Hepatocyte (in vitro differentiated cells): ENCODE results near the gene CXXC1. TPM values are rescaled to one million over a fixed set of nuclear protein-coding genes. Genes with fewer than 3 reads are reported as not detected.

ENCODE experiments used
- DNase-seq: peaks from one replicate; pipeline ENCODE4 v3.0.0-alpha.2; 2016; ENCODE audit warnings: low spot score
- H2AFZ ChIP-seq: fragments of 200-600 bp; sonication (generic); 2 replicates; pipeline ENCODE4 v1.6.0; 2016; ENCODE audit warnings: antibody characterized with exemption, mild to moderate bottlenecking
- H3K27ac ChIP-seq: fragments of 200-600 bp; sonication (generic); 2 replicates; pipeline ENCODE4 v1.5.1; 2016; ENCODE audit warnings: mild to moderate bottlenecking
- H3K27me3 ChIP-seq: fragments of 200-600 bp; sonication (generic); 2 replicates; pipeline ENCODE4 v1.6.1; 2016
- H3K36me3 ChIP-seq: fragments of 200-600 bp; sonication (generic); replicated peaks from 2 replicates; pipeline ENCODE4 v1.5.1; 2016; ENCODE audit warnings: low read depth; ENCODE audit not compliant: insufficient read depth
- H3K4me1 ChIP-seq: fragments of 200-600 bp; sonication (generic); 2 replicates; pipeline ENCODE4 v1.5.1; 2016; ENCODE audit warnings: mild to moderate bottlenecking, moderate library complexity; ENCODE audit not compliant: insufficient read depth
- H3K4me2 ChIP-seq: fragments of 200-600 bp; sonication (generic); 2 replicates; pipeline ENCODE4 v1.6.0; 2016
- H3K4me3 ChIP-seq: fragments of 200-600 bp; sonication (generic); 2 replicates; pipeline ENCODE4 v1.5.1; 2016; ENCODE audit warnings: mild to moderate bottlenecking
- H3K79me2 ChIP-seq: fragments of 200-600 bp; sonication (generic); 2 replicates; pipeline ENCODE4 v1.6.0; 2017; ENCODE audit warnings: mild to moderate bottlenecking
- H3K9me2 ChIP-seq: fragments of 200-600 bp; sonication (generic); replicated peaks from 2 replicates; pipeline ENCODE4 v1.6.0; 2017; ENCODE audit warnings: mild to moderate bottlenecking; ENCODE audit not compliant: insufficient read depth
- H3K9me3 ChIP-seq: fragments of 200-600 bp; sonication (generic); 2 replicates; pipeline ENCODE4 v1.5.1; 2016; ENCODE audit warnings: low read depth, mild to moderate bottlenecking
- H4K20me1 ChIP-seq: fragments of 200-600 bp; sonication (generic); 2 replicates; pipeline ENCODE4 v1.6.0; 2016; ENCODE audit warnings: mild to moderate bottlenecking; ENCODE audit not compliant: insufficient read depth, poor library complexity, severe bottlenecking
- EZH2 ChIP-seq: fragments of 200-600 bp; sonication (generic); IDR thresholded peaks from 2 replicates; pipeline ENCODE4 v1.6.1; 2016; ENCODE audit warnings: antibody characterized with exemption, mild to moderate bottlenecking, borderline replicate concordance
- EZH2phosphoT487 ChIP-seq: fragments of 200-600 bp; sonication (generic); IDR thresholded peaks from one replicate; pipeline ENCODE4 v1.6.1; 2018; ENCODE audit warnings: antibody characterized with exemption, mild to moderate bottlenecking, low read depth, moderate library complexity; ENCODE audit not compliant: unreplicated experiment, severe bottlenecking
- WGBS: methylation state at CpG from one replicate; pipeline ENCODE4 v1.1.6; 2016; ENCODE audit warnings: low lambda C conversion rate; ENCODE audit errors: missing lambda C conversion rate; 5-methylcytosine and 5-hydroxymethylcytosine counted together
- polyA plus RNA-seq: library from polyadenylated mRNA; unstranded; fragments of >200 nt; fragmentation: Nextera tagmentation; extraction: Ambion mirVana; gene quantifications from 2 replicates; pipeline ENCODE4 v1.2.1, GENCODE V29; 2016
- total RNA-seq: library from RNA; depleted of rRNA; stranded (reverse); fragments of >200 nt; gene quantifications from 2 replicates; pipeline ENCODE4 v1.2.3, GENCODE V29; 2014
- TF ChIP-seq, protein P1 (sequence below): fragments of 200-600 bp; sonication (generic); IDR thresholded peaks from 2 replicates; pipeline ENCODE4 v1.5.1; 2016; ENCODE audit warnings: antibody characterized with exemption, mild to moderate bottlenecking; ENCODE audit not compliant: poor library complexity

Gene CXXC1
- total RNA-seq (33.3 and 52.7 TPM in 2 replicates), polyA plus RNA-seq (68.3 and 89.3 TPM in 2 replicates)

DNA sequence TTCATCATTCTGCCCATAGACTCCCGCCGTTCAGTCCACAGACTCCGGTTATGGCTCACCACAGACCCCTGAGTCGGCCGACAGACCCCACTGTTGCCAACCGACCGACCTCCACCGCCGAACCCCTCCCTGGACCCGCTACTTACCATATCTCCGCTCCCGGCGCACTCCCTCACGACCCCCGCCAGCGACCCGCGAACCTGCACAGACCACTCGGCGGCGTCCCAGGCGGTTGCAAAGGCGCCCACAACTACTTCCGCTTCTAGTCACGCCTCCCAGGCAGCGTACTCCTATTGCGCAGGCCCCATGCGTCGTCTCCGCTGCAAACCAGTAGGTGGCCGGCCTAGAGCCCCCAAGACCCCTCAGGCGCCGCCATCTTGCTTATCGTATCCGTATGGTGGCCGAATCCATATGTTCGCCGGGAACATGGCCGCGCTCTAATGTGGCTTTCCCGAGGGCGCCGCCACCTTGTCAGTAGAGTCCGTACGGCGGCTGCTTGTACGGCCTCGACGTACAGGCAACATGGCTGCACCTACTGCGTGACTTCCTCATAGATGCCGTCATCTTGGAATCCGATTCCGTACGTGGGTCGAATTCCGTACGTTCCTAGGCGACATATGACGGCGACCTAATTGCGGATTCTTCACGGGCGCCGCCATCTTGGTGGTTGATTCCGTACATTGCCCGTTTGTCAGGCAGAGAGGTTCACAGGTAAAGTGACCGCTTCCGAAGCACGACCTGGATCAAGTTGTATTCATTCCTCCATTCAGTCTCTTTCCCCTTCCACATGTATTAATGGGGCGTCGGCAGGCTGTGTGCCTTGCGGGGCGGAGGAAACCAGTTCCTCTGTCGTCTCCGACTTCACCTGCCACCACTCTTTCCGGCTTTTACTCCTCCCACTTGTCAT is at the start of gene CXXC1:
Gene CXXC1 (minus strand): TSS at position 252 of the 907 bp plus-strand sequence. CDS start 103 bp downstream, at position 149.
- Histone ChIP-seq H3K4me1 (no peaks in the 10 kb centered on the region), H3K9me2 (no peaks in the 10 kb centered on the region), H3K27ac (peak within 1 kb of the TSS; percentile 72), H3K79me2 (peaks cover 12% of the 10 kb centered on the region), H3K27me3 (no peaks in the 10 kb centered on the region), H3K9me3 (no peaks in the 10 kb centered on the region), H3K36me3 (no peaks in the 10 kb centered on the region), H4K20me1 (no peaks in the 10 kb centered on the region), H3K4me2 (peak within 1 kb of the TSS; percentile 97), H2AFZ (peak within 1 kb of the TSS; percentile 80), H3K4me3 (peak within 1 kb of the TSS; percentile 40)
- TF ChIP-seq, protein P1, sequence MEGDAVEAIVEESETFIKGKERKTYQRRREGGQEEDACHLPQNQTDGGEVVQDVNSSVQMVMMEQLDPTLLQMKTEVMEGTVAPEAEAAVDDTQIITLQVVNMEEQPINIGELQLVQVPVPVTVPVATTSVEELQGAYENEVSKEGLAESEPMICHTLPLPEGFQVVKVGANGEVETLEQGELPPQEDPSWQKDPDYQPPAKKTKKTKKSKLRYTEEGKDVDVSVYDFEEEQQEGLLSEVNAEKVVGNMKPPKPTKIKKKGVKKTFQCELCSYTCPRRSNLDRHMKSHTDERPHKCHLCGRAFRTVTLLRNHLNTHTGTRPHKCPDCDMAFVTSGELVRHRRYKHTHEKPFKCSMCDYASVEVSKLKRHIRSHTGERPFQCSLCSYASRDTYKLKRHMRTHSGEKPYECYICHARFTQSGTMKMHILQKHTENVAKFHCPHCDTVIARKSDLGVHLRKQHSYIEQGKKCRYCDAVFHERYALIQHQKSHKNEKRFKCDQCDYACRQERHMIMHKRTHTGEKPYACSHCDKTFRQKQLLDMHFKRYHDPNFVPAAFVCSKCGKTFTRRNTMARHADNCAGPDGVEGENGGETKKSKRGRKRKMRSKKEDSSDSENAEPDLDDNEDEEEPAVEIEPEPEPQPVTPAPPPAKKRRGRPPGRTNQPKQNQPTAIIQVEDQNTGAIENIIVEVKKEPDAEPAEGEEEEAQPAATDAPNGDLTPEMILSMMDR = peak; percentile 50
- TF ChIP-seq EZH2 = no peak
- no peak for TF ChIP-seq EZH2phosphoT487
- DNase-seq = peak; percentile 100
- under 1% methylated on average over 76 of the region's 76 CpGs for WGBS

DNA sequence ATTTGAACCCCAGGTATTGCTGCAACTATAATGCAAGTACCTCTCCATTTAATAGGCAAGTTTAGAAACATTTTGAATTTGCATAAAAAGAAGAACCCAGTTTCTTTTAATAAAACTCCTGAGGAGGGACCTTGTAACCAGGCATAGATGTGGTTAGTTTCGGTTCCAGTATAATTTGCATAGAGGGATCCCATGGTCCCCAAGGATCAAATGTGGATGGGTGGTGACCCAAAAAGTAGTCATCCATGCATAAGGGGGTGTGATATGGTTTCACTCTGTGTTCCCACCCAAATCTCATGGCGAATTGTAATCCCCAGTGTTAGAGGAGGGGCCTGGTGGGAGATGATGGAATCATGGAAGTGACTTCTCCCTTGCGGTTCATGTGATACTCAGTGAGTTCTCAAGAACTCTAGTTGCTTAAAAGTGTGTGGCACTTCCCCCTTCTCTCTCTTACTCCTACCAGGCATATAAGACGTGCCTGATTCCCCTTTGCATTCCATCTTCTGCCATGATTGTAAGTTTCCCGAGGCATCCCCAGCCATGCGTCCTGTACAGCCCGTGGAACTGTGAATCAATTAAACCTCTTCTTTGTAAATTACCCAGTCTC is 47.2 kb upstream of the CXXC1 start:
- Histone ChIP-seq H2AFZ (no peak overlapping the region), H3K4me3 (no peak overlapping the region), H3K4me1 (no peaks in the 10 kb centered on the region), H3K27ac (no peak overlapping the region), H3K36me3 (no peaks in the 10 kb centered on the region), H4K20me1 (no peaks in the 10 kb centered on the region), H3K4me2 (no peak overlapping the region), H3K9me2 (no peaks in the 10 kb centered on the region), H3K79me2 (no peaks in the 10 kb centered on the region), H3K9me3 (no peaks in the 10 kb centered on the region), H3K27me3 (no peaks in the 10 kb centered on the region)
- no peak for DNase-seq
- 78% methylated on average over 7 of the region's 7 CpGs for WGBS
- TF ChIP-seq EZH2 = no peak
- TF ChIP-seq, protein P1 = no peak
- no peak for TF ChIP-seq EZH2phosphoT487

DNA sequence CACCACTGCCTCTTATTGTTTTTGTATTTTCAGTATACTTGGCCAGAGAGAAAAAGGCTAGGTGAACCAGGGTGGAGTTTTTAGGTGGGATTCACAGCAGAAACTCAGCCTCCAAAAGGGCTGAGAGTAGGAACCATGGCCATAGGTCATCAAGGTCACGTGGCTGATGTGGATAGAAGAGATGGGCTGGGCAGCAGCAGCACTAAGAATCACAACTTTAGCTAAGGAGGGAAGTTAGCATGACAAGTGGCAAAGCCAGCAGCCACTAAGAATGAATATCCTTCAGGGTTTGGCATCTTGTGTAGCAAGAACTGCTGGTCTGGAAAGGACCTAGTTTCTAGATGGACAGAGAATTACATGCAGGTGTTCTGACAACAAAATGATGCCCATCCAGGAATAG is 44.2 kb upstream of the CXXC1 start:
- Histone ChIP-seq H3K4me3 (no peak overlapping the region), H3K9me2 (no peaks in the 10 kb centered on the region), H3K9me3 (no peaks in the 10 kb centered on the region), H3K4me2 (no peak overlapping the region), H3K4me1 (no peaks in the 10 kb centered on the region), H2AFZ (no peak overlapping the region), H3K79me2 (no peaks in the 10 kb centered on the region), H4K20me1 (no peaks in the 10 kb centered on the region), H3K27me3 (no peaks in the 10 kb centered on the region), H3K36me3 (no peaks in the 10 kb centered on the region), H3K27ac (no peak overlapping the region)
- no peak for DNase-seq
- WGBS = 86% methylated on average over 1 of the region's 1 CpG
- TF ChIP-seq, protein P1 = no peak
- no peak for TF ChIP-seq EZH2
- TF ChIP-seq EZH2phosphoT487 = no peak
